IPS-18a (cell line): ENCODE data around the gene CNTRL.
"Not testable (repeated sequence)": the region's sequence is repeated elsewhere in the genome, so short reads cannot be mapped to it uniquely, and the experiment has no call there.

Source experiments
- H3K27ac ChIP-seq: one replicate; pipeline ENCODE4 v1.5.1; 2013; ENCODE audit warnings: low read length
- H3K27me3 ChIP-seq: one replicate; pipeline ENCODE4 v1.6.1; 2013; ENCODE audit warnings: mild to moderate bottlenecking, low read length; ENCODE audit not compliant: control insufficient read depth, insufficient read depth
- H3K36me3 ChIP-seq: one replicate; pipeline ENCODE4 v1.6.1; 2013; ENCODE audit warnings: low read depth, low read length; ENCODE audit not compliant: control insufficient read depth
- H3K4me1 ChIP-seq: one replicate; pipeline ENCODE4 v1.6.1; 2013; ENCODE audit warnings: low read depth, low read length; ENCODE audit not compliant: control insufficient read depth
- H3K4me3 ChIP-seq: one replicate; pipeline ENCODE4 v1.5.1; 2013; ENCODE audit warnings: low read length
- H3K9ac ChIP-seq: one replicate; pipeline ENCODE4 v1.6.1; 2013; ENCODE audit warnings: mild to moderate bottlenecking, low read length, moderate library complexity
- H3K9me3 ChIP-seq: one replicate; pipeline ENCODE4 v1.6.1; 2013; ENCODE audit warnings: low read depth, low read length; ENCODE audit not compliant: control insufficient read depth

CNTRL gene

GRCh38 chr9:121115466-121115865 is 40.7 kb downstream of the CNTRL start:
- no peaks in the 10 kb centered on the region for H3K36me3 ChIP-seq
- H3K9me3 ChIP-seq: no peaks in the 10 kb centered on the region
- no peak overlapping the region for H3K27ac ChIP-seq
- no peak overlapping the region for H3K9ac ChIP-seq
- no peak overlapping the region for H3K4me3 ChIP-seq
- no peaks in the 10 kb centered on the region for H3K27me3 ChIP-seq
- H3K4me1 ChIP-seq: no peaks in the 10 kb centered on the region

- Histone ChIP-seq H3K4me3 (no peak overlapping the region), H3K36me3 (no peaks in the 10 kb centered on the region), H3K27ac (no peak overlapping the region), H3K27me3 (no peaks in the 10 kb centered on the region), H3K9me3 (no peaks in the 10 kb centered on the region), H3K4me1 (peaks cover 3% of the 10 kb centered on the region), H3K9ac (no peak overlapping the region)
Observed at GRCh38 chr9:121118266-121118665, 43.5 kb downstream of the CNTRL start.

DNA sequence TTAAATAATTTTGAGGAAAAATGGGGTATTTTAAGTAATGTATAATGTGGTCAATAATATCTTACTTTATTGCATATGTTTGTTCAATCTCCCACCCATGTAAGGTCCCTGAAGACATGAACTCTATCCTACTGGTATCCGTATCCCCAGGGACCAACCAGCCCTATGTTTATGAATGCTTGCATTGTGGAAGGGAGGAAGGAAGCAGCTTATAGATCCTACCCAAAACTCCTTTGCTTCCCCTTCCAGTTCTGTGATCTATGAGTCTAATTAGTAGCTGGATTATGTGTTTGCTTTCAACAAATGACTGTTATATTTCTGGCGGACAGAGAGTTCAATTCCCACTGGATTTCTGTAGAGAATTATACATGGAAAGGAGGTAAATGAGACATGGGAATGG is 45.6 kb downstream of the CNTRL start:
- Histone ChIP-seq H3K4me1 (peaks cover 3% of the 10 kb centered on the region), H3K27me3 (no peaks in the 10 kb centered on the region), H3K9me3 (no peaks in the 10 kb centered on the region), H3K4me3 (no peak overlapping the region), H3K36me3 (no peaks in the 10 kb centered on the region), H3K27ac (no peak overlapping the region), H3K9ac (no peak overlapping the region)

DNA sequence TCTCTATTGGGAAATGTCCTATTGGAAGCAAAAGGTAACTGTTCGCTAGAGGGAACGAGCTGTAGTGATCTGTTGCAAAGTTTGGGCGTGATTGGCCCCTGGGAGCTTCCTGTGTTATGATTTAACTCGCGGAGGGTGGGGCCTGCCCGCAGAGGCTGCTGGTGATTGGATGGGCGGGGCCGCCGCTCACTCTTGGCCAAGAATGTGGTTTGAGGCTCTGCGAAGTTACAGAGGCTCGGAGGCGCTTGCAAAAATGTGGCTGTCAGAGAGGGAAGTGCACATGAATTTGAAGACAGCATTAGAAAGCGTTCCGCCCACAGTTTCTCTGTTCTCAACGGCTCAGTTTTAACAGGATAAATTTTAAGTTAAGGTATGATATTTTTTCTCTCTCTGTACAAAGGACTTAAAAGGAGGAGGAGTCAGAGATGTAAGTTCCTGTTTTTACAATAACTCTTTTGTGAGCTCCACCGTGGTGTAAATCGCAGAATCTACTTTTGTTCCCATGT is 46.9 kb downstream of the CNTRL start:
- no peaks in the 10 kb centered on the region for H3K9me3 ChIP-seq
- H3K4me1 ChIP-seq: peaks cover 3% of the 10 kb centered on the region
- no peaks in the 10 kb centered on the region for H3K36me3 ChIP-seq
- H3K27me3 ChIP-seq: no peaks in the 10 kb centered on the region
- H3K4me3 ChIP-seq: peak overlapping the region; percentile 55
- H3K27ac ChIP-seq: no peak overlapping the region
- H3K9ac ChIP-seq: peak overlapping the region; percentile 44

GRCh38 chr9:121122246-121123032 is 47.7 kb downstream of the CNTRL start:
- Histone ChIP-seq H3K4me3 (peak overlapping the region; percentile 55), H3K9ac (peak overlapping the region; percentile 26), H3K27ac (no peak overlapping the region), H3K4me1 (peaks cover 3% of the 10 kb centered on the region), H3K9me3 (no peaks in the 10 kb centered on the region), H3K36me3 (no peaks in the 10 kb centered on the region), H3K27me3 (no peaks in the 10 kb centered on the region)

DNA sequence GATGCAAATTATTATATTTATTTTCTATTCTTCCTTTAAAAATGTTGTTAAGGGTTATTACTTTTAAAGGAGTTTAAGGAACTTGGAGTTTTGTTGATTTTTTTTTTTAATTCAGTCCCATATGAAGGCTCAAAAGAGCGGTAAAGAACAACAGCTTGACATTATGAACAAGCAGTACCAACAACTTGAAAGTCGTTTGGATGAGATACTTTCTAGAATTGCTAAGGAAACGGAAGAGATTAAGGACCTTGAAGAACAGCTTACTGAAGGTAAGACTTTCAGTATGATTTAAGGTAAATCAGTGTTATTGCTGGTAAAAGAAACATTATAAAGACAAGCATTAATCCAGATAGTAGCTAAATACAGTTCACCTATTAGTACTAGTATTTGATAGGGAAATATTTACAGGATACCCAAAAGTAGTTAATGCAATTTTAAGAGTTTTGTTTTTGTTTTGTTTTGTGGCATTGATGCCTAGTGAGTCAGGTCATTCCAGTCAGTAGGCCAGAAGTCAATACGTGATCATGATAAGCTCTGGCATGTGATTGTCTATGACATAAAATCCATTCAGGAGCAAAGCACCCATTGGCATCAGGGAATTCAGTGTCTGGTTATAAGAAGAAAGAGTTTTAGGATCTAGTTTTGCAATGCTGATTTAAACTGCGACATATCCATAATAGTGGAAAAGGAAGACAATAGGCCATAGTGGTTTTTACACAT is 49.2 kb downstream of the CNTRL start:
- no peak overlapping the region for H3K27ac ChIP-seq
- no peak overlapping the region for H3K9ac ChIP-seq
- H3K36me3 ChIP-seq: no peaks in the 10 kb centered on the region
- H3K4me1 ChIP-seq: peaks cover 3% of the 10 kb centered on the region
- H3K4me3 ChIP-seq: no peak overlapping the region
- H3K27me3 ChIP-seq: no peaks in the 10 kb centered on the region
- no peaks in the 10 kb centered on the region for H3K9me3 ChIP-seq

GRCh38 chr9:121125590-121125989 is 50.8 kb downstream of the CNTRL start:
- H3K27me3 ChIP-seq: no peaks in the 10 kb centered on the region
- H3K4me3 ChIP-seq: no peak overlapping the region
- H3K27ac ChIP-seq: no peak overlapping the region
- peaks cover 3% of the 10 kb centered on the region for H3K4me1 ChIP-seq
- H3K9me3 ChIP-seq: no peaks in the 10 kb centered on the region
- H3K36me3 ChIP-seq: no peaks in the 10 kb centered on the region
- no peak overlapping the region for H3K9ac ChIP-seq

- H3K9ac ChIP-seq, H3K9me3 ChIP-seq, H3K4me1 ChIP-seq, H3K27me3 ChIP-seq, H3K36me3 ChIP-seq, H3K4me3 ChIP-seq, H3K27ac ChIP-seq: not testable (repeated sequence)
Observed at GRCh38 chr9:121129384-121129783, 54.6 kb downstream of the CNTRL start.

DNA sequence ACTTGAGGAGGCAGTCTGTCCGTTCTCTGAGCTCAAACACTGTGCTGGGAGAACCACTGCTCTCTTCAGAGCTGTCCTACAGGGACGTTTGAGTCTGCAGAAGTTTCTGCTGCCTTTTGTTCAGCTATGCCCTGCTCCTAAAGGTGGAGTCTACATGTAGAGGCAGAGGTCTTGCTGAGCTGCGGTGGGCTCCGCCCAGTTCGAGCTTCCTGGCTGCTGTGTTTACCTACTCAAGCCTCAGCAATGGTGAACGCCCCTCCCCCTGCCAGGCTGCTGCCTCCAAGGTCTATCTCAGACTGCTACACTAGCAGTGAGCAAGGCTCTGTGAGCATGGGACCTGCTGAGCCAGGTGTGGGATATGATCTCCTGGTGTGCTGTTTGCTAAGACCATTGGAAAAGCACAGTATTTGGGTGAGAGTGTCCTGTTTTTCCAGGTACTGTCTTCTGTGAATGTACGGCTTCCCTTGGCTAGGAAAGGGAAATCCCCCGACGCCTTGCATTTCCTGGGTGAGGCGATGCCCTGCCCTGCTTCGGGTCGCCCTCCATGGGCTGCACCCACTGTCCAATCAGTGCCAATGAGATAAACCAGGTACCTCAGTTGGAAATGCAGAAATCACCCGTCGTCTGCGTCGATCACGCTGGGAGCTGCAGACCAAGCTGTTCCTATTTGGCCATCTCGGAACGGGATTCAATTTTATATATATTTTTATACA is 58.5 kb downstream of the CNTRL start:
- Histone ChIP-seq H3K4me3 (no peak overlapping the region), H3K9me3 (no peaks in the 10 kb centered on the region), H3K36me3 (no peaks in the 10 kb centered on the region), H3K27ac (no peak overlapping the region), H3K9ac (no peak overlapping the region), H3K4me1 (peaks cover 10% of the 10 kb centered on the region), H3K27me3 (no peaks in the 10 kb centered on the region)

DNA sequence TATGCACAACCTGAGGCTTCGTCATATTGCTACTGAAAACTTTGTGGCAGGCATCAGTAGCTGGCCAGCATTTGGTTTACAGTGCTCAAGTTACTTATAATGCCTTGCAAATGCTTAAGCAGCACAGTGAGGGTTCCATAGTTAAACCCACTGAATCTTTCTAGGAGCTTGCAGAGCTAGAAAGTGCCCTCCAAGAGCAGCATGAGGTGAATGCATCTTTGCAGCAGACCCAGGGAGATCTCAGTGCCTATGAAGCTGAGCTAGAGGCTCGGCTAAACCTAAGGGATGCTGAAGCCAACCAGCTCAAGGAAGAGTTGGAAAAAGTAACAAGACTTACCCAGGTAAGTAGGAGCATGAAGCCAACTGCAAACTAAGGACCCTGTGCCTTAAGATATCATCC is 60.9 kb downstream of the CNTRL start:
- no peak overlapping the region for H3K4me3 ChIP-seq
- H3K36me3 ChIP-seq: peaks cover 6% of the 10 kb centered on the region
- H3K27ac ChIP-seq: no peak overlapping the region
- H3K4me1 ChIP-seq: peaks cover 10% of the 10 kb centered on the region
- no peak overlapping the region for H3K9ac ChIP-seq
- no peaks in the 10 kb centered on the region for H3K9me3 ChIP-seq
- H3K27me3 ChIP-seq: no peaks in the 10 kb centered on the region

GRCh38 chr9:121138561-121138960 is 63.8 kb downstream of the CNTRL start:
- no peaks in the 10 kb centered on the region for H3K9me3 ChIP-seq
- H3K36me3 ChIP-seq: peaks cover 22% of the 10 kb centered on the region
- no peak overlapping the region for H3K27ac ChIP-seq
- H3K27me3 ChIP-seq: no peaks in the 10 kb centered on the region
- no peak overlapping the region for H3K9ac ChIP-seq
- H3K4me3 ChIP-seq: no peak overlapping the region
- H3K4me1 ChIP-seq: peaks cover 16% of the 10 kb centered on the region
